K562 (cell line): ENCODE data around the gene RNF166. TPM values are rescaled to one million over a fixed set of nuclear protein-coding genes. Genes with fewer than 3 reads are reported as not detected.

Source experiments
- DPF2 ChIP-seq: fragments of 450-650 bp; IDR thresholded peaks from 2 replicates; pipeline ENCODE4 v1.6.1; 2016
- KAT2B ChIP-seq: IDR thresholded peaks from one replicate; pipeline ENCODE4 v1.6.1; 2012; ENCODE audit warnings: low read depth, mild to moderate bottlenecking, control low read depth, inconsistent platforms, low read length, moderate library complexity
- KAT8 ChIP-seq: fragments of 450-650 bp; IDR thresholded peaks from 2 replicates; pipeline ENCODE4 v1.6.1; 2016; ENCODE audit warnings: low read depth, mild to moderate bottlenecking
- KDM1A ChIP-seq, 2 experiments: fragments of 450-650 bp; IDR thresholded peaks; 2 replicates each; pipeline ENCODE4 v1.6.1; 2016; ENCODE audit warnings: mild to moderate bottlenecking in 2 of 2
- PHF8 ChIP-seq: fragments of 200-600 bp; sonication (generic); IDR thresholded peaks from 2 replicates; pipeline ENCODE4 v1.6.1; 2012; ENCODE audit warnings: mixed run types, mild to moderate bottlenecking, inconsistent platforms, low read length, moderate library complexity, borderline replicate concordance
- POLR2AphosphoS5 ChIP-seq: IDR thresholded peaks from 2 replicates; pipeline ENCODE4 v1.6.1; 2011; ENCODE audit warnings: mild to moderate bottlenecking, low read depth, low read length, moderate library complexity; ENCODE audit not compliant: control insufficient read depth, insufficient read depth
- POLR2G ChIP-seq: fragments of 200-400 bp; formaldehyde crosslinking; IDR thresholded peaks from 2 replicates; pipeline ENCODE4 v1.6.1; 2017; ENCODE audit warnings: low read depth, mild to moderate bottlenecking, antibody characterized with exemption, low read length, moderate library complexity
- RAD51 ChIP-seq: fragments of 450-650 bp; IDR thresholded peaks from 2 replicates; pipeline ENCODE4 v1.7.1; 2016; ENCODE audit warnings: low read depth, mild to moderate bottlenecking, borderline replicate concordance
- RBFOX2 ChIP-seq: fragments of 200-400 bp; formaldehyde crosslinking; IDR thresholded peaks from 2 replicates; pipeline ENCODE4 v1.6.1; 2017; ENCODE audit warnings: low read depth, mild to moderate bottlenecking, low read length, moderate library complexity
- RBM22 ChIP-seq: fragments of 200-400 bp; formaldehyde crosslinking; IDR thresholded peaks from 2 replicates; pipeline ENCODE4 v1.6.1; 2018; ENCODE audit warnings: low read length, low read depth; ENCODE audit not compliant: poor library complexity, severe bottlenecking
- RCOR1 ChIP-seq, 2 experiments: IDR thresholded peaks; 2 replicates each; pipeline ENCODE4 v1.6.1; 2012; ENCODE audit warnings: low read depth in 2 of 2, low read length in 2 of 2, borderline replicate concordance in 1 of 2, improper control_type of control experiment in 1 of 2
- SUPT5H ChIP-seq: fragments of 450-650 bp; IDR thresholded peaks from 2 replicates; pipeline ENCODE4 v1.6.1; 2016
- TCF7L2 ChIP-seq: fragments of 150-350 bp; IDR thresholded peaks from 2 replicates; pipeline ENCODE4 v1.6.1; 2016; ENCODE audit warnings: low read depth, mild to moderate bottlenecking, low read length, moderate library complexity
- ZBED1 ChIP-seq: IDR thresholded peaks from 2 replicates; pipeline ENCODE4 v1.6.1; 2014
- ZFP36 ChIP-seq: fragments of 150-350 bp; IDR thresholded peaks from 2 replicates; pipeline ENCODE4 v1.6.1; 2018; ENCODE audit warnings: low read length, low read depth; ENCODE audit not compliant: partially characterized antibody
- ZNF766 ChIP-seq: fragments of 200-800 bp; sonication (Bioruptor generic); conservative IDR thresholded peaks from 2 replicates; pipeline ENCODE4 v1.6.1; 2016; ENCODE audit warnings: missing genetic modification characterization, missing compliant biosample characterization
- polyA plus RNA-seq, 8 experiments: library from polyadenylated mRNA; depleted of rRNA in 4 of 8; stranded (reverse) in 5 of 8; unstranded in 3 of 8; fragments of >200 nt; fragmentation: Nextera tagmentation in 2 of 8; fragmentation: Illumina TruSeq in 1 of 8; extraction: Ambion mirVana in 2 of 8; extraction: Trizol in 1 of 8; gene quantifications; 2 replicates each; pipeline versions ENCODE4 v1.2.1 to v1.2.3, GENCODE V29; 2011 to 2014; ENCODE audit warnings: inconsistent platforms in 1 of 8, missing spikeins in 1 of 8
- total RNA-seq, 7 experiments: library from RNA; depleted of rRNA in 6 of 7; stranded (reverse); fragments of >200 nt in 6 of 7; fragmentation: Illumina TruSeq in 2 of 7; extraction: Trizol in 2 of 7; gene quantifications; 2 replicates each; pipeline versions ENCODE4 v1.2.1 to v1.2.3, GENCODE V29; 2011 to 2021; ENCODE audit warnings: low replicate concordance in 1 of 7
- TF ChIP-seq, protein P1 (sequence below): sonication (generic); formaldehyde crosslinking; IDR thresholded peaks from 2 replicates; pipeline ENCODE4 v1.8.1; 2022; ENCODE audit warnings: missing genetic modification reagents
- TF ChIP-seq, protein P2 (sequence below): fragments of 250-450 bp; sonication (Bioruptor Pico); IDR thresholded peaks from 2 replicates; pipeline ENCODE4 v1.5.0; 2020; ENCODE audit warnings: mild to moderate bottlenecking
- TF ChIP-seq, protein P3 (sequence below): IDR thresholded peaks from 2 replicates; pipeline ENCODE4 v1.6.1; 2011; ENCODE audit not compliant: insufficient read length; ENCODE audit errors: extremely low read depth
- TF ChIP-seq, protein P4 (sequence below): fragments of 450-650 bp; conservative IDR thresholded peaks from 2 replicates; pipeline ENCODE4 v1.6.1; 2016; ENCODE audit warnings: missing genetic modification characterization, low read depth, mild to moderate bottlenecking, control low read depth, missing compliant biosample characterization
- TF ChIP-seq, protein P5 (sequence below): fragments of 450-650 bp; formaldehyde crosslinking; IDR thresholded peaks from 2 replicates; pipeline ENCODE4 v1.4.0; 2022; ENCODE audit warnings: missing genetic modification characterization

The RNF166 gene
- total and polyA plus RNA-seq, 9 of the 15 experiments (the other 6 are each of a cell fraction or from before 2014, with no cell fraction given), result 0.56 to 60.3 (median 19.5) TPM

DNA sequence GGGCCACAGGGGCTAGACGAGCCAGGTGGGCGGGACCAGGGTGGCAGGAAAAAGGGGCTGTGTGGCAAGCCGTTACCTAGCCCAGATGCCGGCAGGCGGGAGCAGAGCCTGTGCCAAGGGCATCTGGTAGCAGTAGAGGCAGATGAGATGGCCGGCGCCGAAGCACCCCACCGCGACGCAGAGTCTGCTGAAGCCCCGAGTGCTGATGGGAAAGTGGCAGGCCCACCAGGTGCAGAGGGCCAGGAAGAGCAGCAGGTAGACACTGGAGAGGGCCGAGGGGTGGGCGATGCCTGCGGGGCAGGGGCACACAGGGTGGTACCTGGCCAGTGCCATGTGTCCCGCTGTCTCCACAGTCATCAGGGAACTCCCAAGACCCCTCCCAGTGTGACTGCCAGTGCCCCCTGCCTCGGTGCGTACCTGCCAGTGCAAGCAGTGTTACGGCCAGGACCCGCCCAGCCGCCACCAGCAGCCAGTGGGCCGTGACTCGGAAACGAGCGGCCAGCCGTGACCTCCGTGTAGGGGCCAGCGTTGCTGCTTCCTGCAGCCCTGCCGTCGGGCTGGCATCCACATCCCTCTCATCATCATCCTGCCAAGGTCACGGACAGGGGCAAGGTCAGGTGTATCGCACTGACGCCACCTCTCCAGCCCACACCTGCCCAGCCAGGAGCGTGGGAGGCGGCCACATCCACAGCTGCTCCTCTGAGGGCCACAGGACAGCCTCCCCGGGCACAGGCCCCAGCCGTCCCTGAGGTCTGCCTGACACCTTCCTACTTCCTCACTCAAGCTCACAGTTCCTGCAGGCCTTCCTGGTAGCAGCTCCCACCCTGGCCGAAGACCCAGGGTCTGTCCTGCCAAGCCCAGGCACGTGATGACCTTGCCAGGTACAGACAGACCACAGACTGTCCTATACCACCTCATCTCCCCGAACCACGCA, 32.2 kb upstream of the RNF166 start (continued):
- TF ChIP-seq KAT2B (no peak), ZFP36 (no peak), TCF7L2 (no peak), DPF2 (no peak), RBFOX2 (0 out of 2 replicates have a peak, but pooled peaks have one; percentile 4), RBM22 (peak; percentile 71), POLR2AphosphoS5 (no peak), KDM1A (IDR thresholded peaks at IDR 0.05) (no peak), POLR2G (peak; percentile 66), ZBED1 (0 out of 2 replicates have a peak, but pooled peaks have one; percentile 27), RAD51 (no peak), SUPT5H (0 out of 2 replicates have a peak, but pooled peaks have one; percentile 16), ZNF766 (CRISPR knock-in tag) (no peak), RCOR1 (IDR thresholded peaks at IDR 0.05; ENCODE audit: borderline replicate concordance in 1 of 2, low read depth in 2 of 2, low read length in 2 of 2) (no peak), KAT8 (no peak), PHF8 (no peak)
- TF ChIP-seq, protein P1, sequence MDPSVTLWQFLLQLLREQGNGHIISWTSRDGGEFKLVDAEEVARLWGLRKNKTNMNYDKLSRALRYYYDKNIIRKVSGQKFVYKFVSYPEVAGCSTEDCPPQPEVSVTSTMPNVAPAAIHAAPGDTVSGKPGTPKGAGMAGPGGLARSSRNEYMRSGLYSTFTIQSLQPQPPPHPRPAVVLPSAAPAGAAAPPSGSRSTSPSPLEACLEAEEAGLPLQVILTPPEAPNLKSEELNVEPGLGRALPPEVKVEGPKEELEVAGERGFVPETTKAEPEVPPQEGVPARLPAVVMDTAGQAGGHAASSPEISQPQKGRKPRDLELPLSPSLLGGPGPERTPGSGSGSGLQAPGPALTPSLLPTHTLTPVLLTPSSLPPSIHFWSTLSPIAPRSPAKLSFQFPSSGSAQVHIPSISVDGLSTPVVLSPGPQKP (CRISPR knock-in tag), result no peak; the same call in 1 of the 2 replicates
- TF ChIP-seq, protein P2, sequence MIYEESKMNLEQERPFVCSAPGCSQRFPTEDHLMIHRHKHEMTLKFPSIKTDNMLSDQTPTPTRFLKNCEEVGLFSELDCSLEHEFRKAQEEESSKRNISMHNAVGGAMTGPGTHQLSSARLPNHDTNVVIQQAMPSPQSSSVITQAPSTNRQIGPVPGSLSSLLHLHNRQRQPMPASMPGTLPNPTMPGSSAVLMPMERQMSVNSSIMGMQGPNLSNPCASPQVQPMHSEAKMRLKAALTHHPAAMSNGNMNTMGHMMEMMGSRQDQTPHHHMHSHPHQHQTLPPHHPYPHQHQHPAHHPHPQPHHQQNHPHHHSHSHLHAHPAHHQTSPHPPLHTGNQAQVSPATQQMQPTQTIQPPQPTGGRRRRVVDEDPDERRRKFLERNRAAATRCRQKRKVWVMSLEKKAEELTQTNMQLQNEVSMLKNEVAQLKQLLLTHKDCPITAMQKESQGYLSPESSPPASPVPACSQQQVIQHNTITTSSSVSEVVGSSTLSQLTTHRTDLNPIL (CRISPR knock-in tag), result no peak
- TF ChIP-seq, protein P3, sequence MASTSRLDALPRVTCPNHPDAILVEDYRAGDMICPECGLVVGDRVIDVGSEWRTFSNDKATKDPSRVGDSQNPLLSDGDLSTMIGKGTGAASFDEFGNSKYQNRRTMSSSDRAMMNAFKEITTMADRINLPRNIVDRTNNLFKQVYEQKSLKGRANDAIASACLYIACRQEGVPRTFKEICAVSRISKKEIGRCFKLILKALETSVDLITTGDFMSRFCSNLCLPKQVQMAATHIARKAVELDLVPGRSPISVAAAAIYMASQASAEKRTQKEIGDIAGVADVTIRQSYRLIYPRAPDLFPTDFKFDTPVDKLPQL, result no peak
- TF ChIP-seq, protein P4, sequence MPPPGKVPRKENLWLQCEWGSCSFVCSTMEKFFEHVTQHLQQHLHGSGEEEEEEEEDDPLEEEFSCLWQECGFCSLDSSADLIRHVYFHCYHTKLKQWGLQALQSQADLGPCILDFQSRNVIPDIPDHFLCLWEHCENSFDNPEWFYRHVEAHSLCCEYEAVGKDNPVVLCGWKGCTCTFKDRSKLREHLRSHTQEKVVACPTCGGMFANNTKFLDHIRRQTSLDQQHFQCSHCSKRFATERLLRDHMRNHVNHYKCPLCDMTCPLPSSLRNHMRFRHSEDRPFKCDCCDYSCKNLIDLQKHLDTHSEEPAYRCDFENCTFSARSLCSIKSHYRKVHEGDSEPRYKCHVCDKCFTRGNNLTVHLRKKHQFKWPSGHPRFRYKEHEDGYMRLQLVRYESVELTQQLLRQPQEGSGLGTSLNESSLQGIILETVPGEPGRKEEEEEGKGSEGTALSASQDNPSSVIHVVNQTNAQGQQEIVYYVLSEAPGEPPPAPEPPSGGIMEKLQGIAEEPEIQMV (tag), result no peak
- TF ChIP-seq, protein P5, sequence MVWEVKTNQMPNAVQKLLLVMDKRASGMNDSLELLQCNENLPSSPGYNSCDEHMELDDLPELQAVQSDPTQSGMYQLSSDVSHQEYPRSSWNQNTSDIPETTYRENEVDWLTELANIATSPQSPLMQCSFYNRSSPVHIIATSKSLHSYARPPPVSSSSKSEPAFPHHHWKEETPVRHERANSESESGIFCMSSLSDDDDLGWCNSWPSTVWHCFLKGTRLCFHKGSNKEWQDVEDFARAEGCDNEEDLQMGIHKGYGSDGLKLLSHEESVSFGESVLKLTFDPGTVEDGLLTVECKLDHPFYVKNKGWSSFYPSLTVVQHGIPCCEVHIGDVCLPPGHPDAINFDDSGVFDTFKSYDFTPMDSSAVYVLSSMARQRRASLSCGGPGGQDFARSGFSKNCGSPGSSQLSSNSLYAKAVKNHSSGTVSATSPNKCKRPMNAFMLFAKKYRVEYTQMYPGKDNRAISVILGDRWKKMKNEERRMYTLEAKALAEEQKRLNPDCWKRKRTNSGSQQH (CRISPR knock-in tag), result no peak
